Smooth muscle cell (in vitro differentiated cells): ENCODE measurements around the gene FBLN7. TPM values are rescaled to one million over a fixed set of nuclear protein-coding genes. Genes with fewer than 3 reads are reported as not detected.

Experiments
- DNase-seq: peaks from one replicate; lab custom pipeline; 2025; ENCODE audit not compliant: unreplicated experiment; lab: John Stamatoyannopoulos, UW
- H2AFZ ChIP-seq: fragments of 200-600 bp; sonication (generic); 2 replicates; pipeline ENCODE4 v1.6.0; 2016; ENCODE audit warnings: antibody characterized with exemption, low read depth, mild to moderate bottlenecking
- H3F3A ChIP-seq: fragments of 200-600 bp; sonication (generic); 2 replicates; pipeline ENCODE4 v1.6.0; 2017; ENCODE audit warnings: antibody characterized with exemption, low read depth
- H3K27ac ChIP-seq: fragments of 200-600 bp; sonication (generic); 2 replicates; pipeline ENCODE4 v1.5.1; 2016; ENCODE audit warnings: low read depth, mild to moderate bottlenecking
- H3K27me3 ChIP-seq: fragments of 200-600 bp; sonication (generic); 2 replicates; pipeline ENCODE4 v1.6.1; 2016; ENCODE audit warnings: low read depth, mild to moderate bottlenecking
- H3K36me3 ChIP-seq: fragments of 200-600 bp; sonication (generic); 2 replicates; pipeline ENCODE4 v1.5.1; 2016; ENCODE audit warnings: low read depth
- H3K4me1 ChIP-seq: fragments of 200-600 bp; sonication (generic); 2 replicates; pipeline ENCODE4 v1.5.1; 2016; ENCODE audit warnings: low read depth
- H3K4me2 ChIP-seq: fragments of 200-600 bp; sonication (generic); 2 replicates; pipeline ENCODE4 v1.6.0; 2016; ENCODE audit warnings: mild to moderate bottlenecking
- H3K4me3 ChIP-seq: fragments of 200-600 bp; sonication (generic); 2 replicates; pipeline ENCODE4 v1.5.1; 2016; ENCODE audit warnings: mild to moderate bottlenecking
- H3K79me2 ChIP-seq: fragments of 200-600 bp; sonication (generic); 2 replicates; pipeline ENCODE4 v1.6.0; 2016; ENCODE audit warnings: low read depth, mild to moderate bottlenecking
- H3K9ac ChIP-seq: fragments of 200-600 bp; sonication (generic); 2 replicates; pipeline ENCODE4 v1.6.0; 2016; ENCODE audit warnings: low read depth
- H3K9me3 ChIP-seq: fragments of 200-600 bp; sonication (generic); replicated peaks from 2 replicates; pipeline ENCODE4 v1.5.1; 2016; ENCODE audit warnings: low read depth
- H4K20me1 ChIP-seq: fragments of 200-600 bp; sonication (generic); 2 replicates; pipeline ENCODE4 v1.6.0; 2016; ENCODE audit warnings: low read depth
- CTCF ChIP-seq: fragments of 200-600 bp; sonication (generic); IDR thresholded peaks from 2 replicates; pipeline ENCODE4 v1.5.1; 2017; ENCODE audit warnings: borderline replicate concordance, mild to moderate bottlenecking, antibody characterized with exemption; ENCODE audit not compliant: insufficient read depth, poor library complexity, severe bottlenecking
- WGBS: methylation state at CpG from one replicate; pipeline ENCODE4 v1.1.7; 2016; ENCODE audit warnings: low lambda C conversion rate; 5-methylcytosine and 5-hydroxymethylcytosine counted together
- polyA plus RNA-seq: library from polyadenylated mRNA; unstranded; fragments of >200 nt; fragmentation: Nextera tagmentation; extraction: Ambion mirVana; gene quantifications from 2 replicates; pipeline ENCODE4 v1.2.1, GENCODE V29; 2016
- total RNA-seq: library from RNA; depleted of rRNA; stranded (reverse); fragments of >200 nt; gene quantifications from 2 replicates; pipeline ENCODE4 v1.2.3, GENCODE V29; 2014

The FBLN7 gene
- total and polyA plus RNA-seq, 2 experiments from 2014 or later, result 1.1 to 2.7 TPM

DNA sequence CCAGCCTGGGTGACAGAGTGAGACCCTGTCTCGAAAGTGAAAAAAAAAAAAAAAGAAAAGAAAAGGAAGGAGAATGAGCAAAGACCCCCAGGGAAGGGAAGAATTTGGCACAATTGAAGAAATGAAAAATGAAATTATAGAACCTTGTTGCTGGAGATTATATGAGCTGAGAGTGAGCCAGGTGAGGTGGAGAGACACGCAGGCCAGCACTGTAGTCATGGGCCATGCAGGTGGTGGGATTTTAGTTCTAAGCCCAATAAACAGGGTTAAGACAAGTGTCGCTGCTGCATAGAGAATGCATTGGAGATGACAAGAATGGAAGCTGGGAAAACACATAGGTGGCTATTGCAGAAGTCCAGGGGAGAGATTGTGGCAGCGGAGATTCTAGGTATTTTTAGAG is 32.3 kb downstream of the FBLN7 start:
- Histone ChIP-seq H3K4me3 (no peak overlapping the region), H3K9me3 (no peaks in the 10 kb centered on the region), H3K79me2 (no peaks in the 10 kb centered on the region), H3K4me2 (no peak overlapping the region), H3K9ac (no peak overlapping the region), H3K27ac (no peak overlapping the region), H3K27me3 (peaks cover 5% of the 10 kb centered on the region), H4K20me1 (no peaks in the 10 kb centered on the region), H3F3A (no peaks in the 10 kb centered on the region), H2AFZ (no peak overlapping the region), H3K36me3 (no peaks in the 10 kb centered on the region), H3K4me1 (no peaks in the 10 kb centered on the region)
- 97% methylated on average over 4 of the region's 4 CpGs for WGBS
- TF ChIP-seq CTCF, result no peak
- no peak for DNase-seq

DNA sequence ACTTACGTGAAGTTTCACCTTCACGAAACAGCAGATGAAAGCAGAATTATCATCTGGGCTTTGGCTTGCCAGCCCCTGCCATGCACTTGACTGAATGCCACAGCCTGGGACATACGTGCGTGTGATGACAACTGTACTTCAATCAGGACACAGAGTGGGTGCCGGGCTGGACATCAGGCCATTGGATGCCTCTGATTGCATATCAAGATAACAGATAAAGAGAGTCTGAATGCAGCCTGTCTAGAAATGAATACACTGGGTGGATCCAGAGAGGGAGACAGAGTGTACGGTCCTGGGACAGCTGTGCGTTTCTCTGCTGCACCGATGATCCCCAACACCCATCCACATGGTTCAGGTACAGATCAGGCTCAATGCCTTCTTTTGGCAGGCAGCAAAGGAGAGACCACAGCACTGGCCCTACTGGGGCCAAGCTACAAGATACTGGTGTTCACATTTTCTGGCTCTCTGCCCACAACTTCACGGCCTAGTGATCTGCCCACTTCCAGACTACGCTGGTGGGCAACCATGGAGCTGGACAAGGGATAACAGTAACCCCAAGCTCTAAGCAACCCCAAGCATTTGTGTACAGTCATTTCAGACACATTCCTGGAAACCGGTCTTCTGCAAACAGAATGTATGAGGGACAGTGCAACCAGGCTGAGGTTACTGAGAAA is 35.6 kb downstream of the FBLN7 start:
- no peak for DNase-seq
- H2AFZ ChIP-seq, result no peak overlapping the region
- H3K27ac ChIP-seq, result no peak overlapping the region
- H3K79me2 ChIP-seq, result no peaks in the 10 kb centered on the region
- TF ChIP-seq CTCF, result no peak
- H3K9me3 ChIP-seq, result no peaks in the 10 kb centered on the region
- no peaks in the 10 kb centered on the region for H4K20me1 ChIP-seq
- no peaks in the 10 kb centered on the region for H3K4me1 ChIP-seq
- no peak overlapping the region for H3K4me2 ChIP-seq
- H3K27me3 ChIP-seq, result peaks cover 5% of the 10 kb centered on the region
- H3F3A ChIP-seq, result no peaks in the 10 kb centered on the region
- no peak overlapping the region for H3K4me3 ChIP-seq
- H3K9ac ChIP-seq, result no peak overlapping the region
- WGBS, result 87% methylated on average over 11 of the region's 11 CpGs
- no peaks in the 10 kb centered on the region for H3K36me3 ChIP-seq

DNA sequence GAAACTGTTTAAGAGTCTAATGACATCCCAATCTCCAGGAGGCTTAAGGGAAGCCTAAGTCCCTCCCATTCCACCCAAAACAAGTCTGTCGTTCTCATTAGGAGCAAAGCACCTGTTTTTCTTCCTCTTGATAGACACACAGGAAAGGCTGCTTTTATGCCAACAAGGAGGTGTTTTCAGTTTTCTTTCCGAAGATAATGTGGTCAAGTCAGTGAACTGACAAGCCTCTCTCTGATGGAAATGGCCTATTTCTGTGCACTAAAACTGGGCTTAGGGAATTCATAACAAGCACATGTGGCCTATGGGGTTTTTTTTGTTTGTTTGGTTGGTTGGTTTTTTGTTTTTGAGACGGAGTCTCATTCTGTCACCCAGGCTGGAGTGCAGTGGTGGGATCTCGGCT is 36.2 kb downstream of the FBLN7 start:
- H4K20me1 ChIP-seq, result no peaks in the 10 kb centered on the region
- no peak for DNase-seq
- H3K27me3 ChIP-seq, result peaks cover 5% of the 10 kb centered on the region
- no peak overlapping the region for H2AFZ ChIP-seq
- H3F3A ChIP-seq, result no peaks in the 10 kb centered on the region
- 92% methylated on average over 4 of the region's 4 CpGs for WGBS
- no peaks in the 10 kb centered on the region for H3K36me3 ChIP-seq
- H3K79me2 ChIP-seq, result no peaks in the 10 kb centered on the region
- no peaks in the 10 kb centered on the region for H3K4me1 ChIP-seq
- H3K4me3 ChIP-seq, result no peak overlapping the region
- H3K27ac ChIP-seq, result no peak overlapping the region
- H3K9ac ChIP-seq, result no peak overlapping the region
- TF ChIP-seq CTCF, result no peak
- no peak overlapping the region for H3K4me2 ChIP-seq
- H3K9me3 ChIP-seq, result no peaks in the 10 kb centered on the region

- DNase-seq, result no peak
- H3F3A ChIP-seq, result no peaks in the 10 kb centered on the region
- TF ChIP-seq CTCF, result no peak
- no peaks in the 10 kb centered on the region for H4K20me1 ChIP-seq
- no peaks in the 10 kb centered on the region for H3K36me3 ChIP-seq
- H2AFZ ChIP-seq, result no peak overlapping the region
- H3K9me3 ChIP-seq, result no peaks in the 10 kb centered on the region
- H3K27me3 ChIP-seq, result peaks cover 5% of the 10 kb centered on the region
- H3K4me2 ChIP-seq, result no peak overlapping the region
- no peaks in the 10 kb centered on the region for H3K4me1 ChIP-seq
- no peak overlapping the region for H3K4me3 ChIP-seq
- no peak overlapping the region for H3K27ac ChIP-seq
- 90% methylated on average over 3 of the region's 3 CpGs for WGBS
- H3K79me2 ChIP-seq, result no peaks in the 10 kb centered on the region
- H3K9ac ChIP-seq, result no peak overlapping the region
Observed at GRCh38 chr2:112175333-112175732, 37.1 kb downstream of the FBLN7 start.
